Raji (cell line): ENCODE data around the gene ORC1.

Experiments
- POLR2A ChIP-seq: IDR thresholded peaks from 2 replicates; pipeline ENCODE4 v1.6.1; 2011; ENCODE audit warnings: low read depth, low read length, control low read depth; ENCODE audit not compliant: insufficient read depth

Gene ORC1

GRCh38 chr1:52325786-52326185 is 78.4 kb downstream of the ORC1 start:
- TF ChIP-seq POLR2A: no peak

- TF ChIP-seq POLR2A: no peak
Observed at GRCh38 chr1:52323731-52324130, 80.5 kb downstream of the ORC1 start.
